K562 (cell line): ENCODE measurements around the gene TCEAL5. TPM values are rescaled to one million over a fixed set of nuclear protein-coding genes. Genes with fewer than 3 reads are reported as not detected.

Source experiments
- CBX2 ChIP-seq: fragments of 200-600 bp; sonication (generic); IDR thresholded peaks from one replicate; pipeline ENCODE4 v1.6.1; 2012; ENCODE audit warnings: mild to moderate bottlenecking, low read length, inconsistent platforms; ENCODE audit not compliant: insufficient read depth, poor library complexity, severe bottlenecking
- FOXA3 ChIP-seq, 2 experiments: fragments of 450-650 bp in 1 of 2; sonication (generic) in 1 of 2; formaldehyde crosslinking; IDR thresholded peaks in 1 of 2; conservative IDR thresholded peaks in 1 of 2; 2 replicates each; pipeline versions ENCODE4 v1.4.0 to v1.8.0; 2020 to 2022; ENCODE audit warnings: mild to moderate bottlenecking in 2 of 2, missing genetic modification reagents in 1 of 2
- HNRNPLL ChIP-seq: fragments of 200-400 bp; formaldehyde crosslinking; IDR thresholded peaks from 2 replicates; pipeline ENCODE4 v1.6.1; 2017; ENCODE audit warnings: low read length, low read depth, mild to moderate bottlenecking; ENCODE audit not compliant: poor library complexity, severe bottlenecking
- IFI16 ChIP-seq: fragments of 250-450 bp; sonication (Bioruptor Pico); IDR thresholded peaks from 2 replicates; pipeline ENCODE4 v2.1.2; 2022; ENCODE audit warnings: mild to moderate bottlenecking, inconsistent platforms
- IRF2 ChIP-seq: sonication (generic); formaldehyde crosslinking; IDR thresholded peaks from 2 replicates; pipeline ENCODE4 v1.8.1; 2022; ENCODE audit warnings: mild to moderate bottlenecking, missing genetic modification reagents
- L3MBTL2 ChIP-seq: fragments of 450-650 bp; IDR thresholded peaks from 2 replicates; pipeline ENCODE4 v1.6.1; 2016; ENCODE audit warnings: mild to moderate bottlenecking, moderate library complexity
- PHF8 ChIP-seq: fragments of 200-600 bp; sonication (generic); IDR thresholded peaks from 2 replicates; pipeline ENCODE4 v1.6.1; 2012; ENCODE audit warnings: mixed run types, mild to moderate bottlenecking, inconsistent platforms, low read length, moderate library complexity, borderline replicate concordance
- RBM39 ChIP-seq: fragments of 200-400 bp; formaldehyde crosslinking; optimal IDR thresholded peaks from 2 replicates; pipeline ENCODE3; 2018; ENCODE audit warnings: low read depth, low read length
- RFX1 ChIP-seq: fragments of 450-650 bp; IDR thresholded peaks from 2 replicates; pipeline ENCODE4 v1.6.1; 2016; ENCODE audit warnings: mild to moderate bottlenecking, moderate library complexity
- ZNF57 ChIP-seq: fragments of 450-650 bp; formaldehyde crosslinking; IDR thresholded peaks from 2 replicates; pipeline ENCODE4 v1.4.0; 2020; ENCODE audit warnings: mild to moderate bottlenecking, moderate library complexity
- ZNF707 ChIP-seq: fragments of 250-450 bp; sonication (Bioruptor Pico); conservative IDR thresholded peaks from 2 replicates; pipeline ENCODE4 v1.8.0; 2022; ENCODE audit warnings: inconsistent platforms, mild to moderate bottlenecking, moderate library complexity
- polyA plus RNA-seq, 8 experiments: library from polyadenylated mRNA; depleted of rRNA in 4 of 8; stranded (reverse) in 5 of 8; unstranded in 3 of 8; fragments of >200 nt; fragmentation: Nextera tagmentation in 2 of 8; fragmentation: Illumina TruSeq in 1 of 8; extraction: Ambion mirVana in 2 of 8; extraction: Trizol in 1 of 8; gene quantifications; 2 replicates each; pipeline versions ENCODE4 v1.2.1 to v1.2.3, GENCODE V29; 2011 to 2014; ENCODE audit warnings: inconsistent platforms in 1 of 8, missing spikeins in 1 of 8
- total RNA-seq, 7 experiments: library from RNA; depleted of rRNA in 6 of 7; stranded (reverse); fragments of >200 nt in 6 of 7; fragmentation: Illumina TruSeq in 2 of 7; extraction: Trizol in 2 of 7; gene quantifications; 2 replicates each; pipeline versions ENCODE4 v1.2.1 to v1.2.3, GENCODE V29; 2011 to 2021; ENCODE audit warnings: low replicate concordance in 1 of 7
- TF ChIP-seq, protein P1 (sequence below): sonication (generic); formaldehyde crosslinking; IDR thresholded peaks from 2 replicates; pipeline ENCODE4 v1.9.0; 2022; ENCODE audit warnings: mild to moderate bottlenecking, missing genetic modification reagents
- TF ChIP-seq, protein P2 (sequence below): fragments of 250-450 bp; sonication (Bioruptor Pico); IDR thresholded peaks from 2 replicates; pipeline ENCODE4 v1.8.0; 2021; ENCODE audit warnings: moderate library complexity, mild to moderate bottlenecking, inconsistent platforms
- TF ChIP-seq, protein P3 (sequence below): sonication (generic); formaldehyde crosslinking; IDR thresholded peaks from 2 replicates; pipeline ENCODE4 v1.4.0; 2020; ENCODE audit warnings: mild to moderate bottlenecking, missing genetic modification reagents
- TF ChIP-seq, protein P4 (sequence below): fragments of 200-800 bp; sonication (Bioruptor generic); IDR thresholded peaks from 2 replicates; pipeline ENCODE4 v1.6.1; 2017; ENCODE audit warnings: missing genetic modification characterization, missing compliant biosample characterization
- TF ChIP-seq, protein P5 (sequence below): fragments of 450-650 bp; formaldehyde crosslinking; IDR thresholded peaks from 2 replicates; pipeline ENCODE4 v1.4.0; 2020; ENCODE audit warnings: mild to moderate bottlenecking

TCEAL5 gene
- total and polyA plus RNA-seq, 9 of the 15 experiments (the other 6 are each of a cell fraction or from before 2014, with no cell fraction given) = 0.10 to 0.18 TPM; not detected in 7

DNA sequence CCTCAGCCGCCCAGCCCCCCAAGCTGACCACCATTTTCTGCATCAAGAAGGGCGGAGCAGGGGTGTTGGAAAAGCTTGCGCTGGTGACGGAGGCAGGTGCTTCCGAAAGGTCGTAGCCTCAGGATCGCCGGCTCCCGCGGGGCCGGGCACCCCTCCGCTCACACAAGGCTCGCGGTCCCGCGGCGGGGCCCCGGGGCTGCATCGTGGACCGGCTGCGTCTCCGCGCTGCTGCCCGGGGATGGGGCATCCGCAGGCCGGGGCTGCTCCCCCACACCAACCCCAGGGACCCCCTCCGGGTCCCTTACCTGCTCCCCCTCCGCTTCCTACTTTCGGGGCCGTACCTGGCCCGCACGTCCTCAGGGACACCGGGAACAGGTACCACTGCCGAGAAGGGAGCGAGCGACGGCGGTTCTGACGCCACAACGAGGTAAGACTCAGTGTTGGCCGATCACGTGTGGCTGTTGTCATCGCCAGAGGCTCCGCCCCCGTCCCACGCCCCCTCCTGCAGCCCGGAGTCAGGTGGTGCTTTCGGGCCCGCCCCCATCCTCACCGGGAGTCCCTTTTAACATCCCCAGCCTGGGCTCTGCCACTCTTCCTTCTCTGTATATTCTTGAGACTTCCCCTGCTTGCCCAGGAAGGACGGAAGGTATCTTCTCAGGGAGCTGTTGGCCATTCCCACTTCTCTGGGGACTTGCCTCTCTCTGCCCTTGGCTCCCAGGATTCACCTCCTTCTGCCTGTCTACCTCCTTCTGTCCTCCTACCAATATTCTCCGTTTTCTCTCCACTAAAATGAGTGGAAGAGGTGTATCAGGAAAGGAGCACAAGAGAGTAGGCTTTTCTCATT lies 34.2 kb upstream of the TCEAL5 start, which contains the start of gene BEX2 (continued):
- TF ChIP-seq, protein P1, sequence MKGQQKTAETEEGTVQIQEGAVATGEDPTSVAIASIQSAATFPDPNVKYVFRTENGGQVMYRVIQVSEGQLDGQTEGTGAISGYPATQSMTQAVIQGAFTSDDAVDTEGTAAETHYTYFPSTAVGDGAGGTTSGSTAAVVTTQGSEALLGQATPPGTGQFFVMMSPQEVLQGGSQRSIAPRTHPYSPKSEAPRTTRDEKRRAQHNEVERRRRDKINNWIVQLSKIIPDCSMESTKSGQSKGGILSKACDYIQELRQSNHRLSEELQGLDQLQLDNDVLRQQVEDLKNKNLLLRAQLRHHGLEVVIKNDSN (CRISPR knock-in tag) = peak; percentile 95
- no peak for TF ChIP-seq CBX2
- TF ChIP-seq, protein P2, sequence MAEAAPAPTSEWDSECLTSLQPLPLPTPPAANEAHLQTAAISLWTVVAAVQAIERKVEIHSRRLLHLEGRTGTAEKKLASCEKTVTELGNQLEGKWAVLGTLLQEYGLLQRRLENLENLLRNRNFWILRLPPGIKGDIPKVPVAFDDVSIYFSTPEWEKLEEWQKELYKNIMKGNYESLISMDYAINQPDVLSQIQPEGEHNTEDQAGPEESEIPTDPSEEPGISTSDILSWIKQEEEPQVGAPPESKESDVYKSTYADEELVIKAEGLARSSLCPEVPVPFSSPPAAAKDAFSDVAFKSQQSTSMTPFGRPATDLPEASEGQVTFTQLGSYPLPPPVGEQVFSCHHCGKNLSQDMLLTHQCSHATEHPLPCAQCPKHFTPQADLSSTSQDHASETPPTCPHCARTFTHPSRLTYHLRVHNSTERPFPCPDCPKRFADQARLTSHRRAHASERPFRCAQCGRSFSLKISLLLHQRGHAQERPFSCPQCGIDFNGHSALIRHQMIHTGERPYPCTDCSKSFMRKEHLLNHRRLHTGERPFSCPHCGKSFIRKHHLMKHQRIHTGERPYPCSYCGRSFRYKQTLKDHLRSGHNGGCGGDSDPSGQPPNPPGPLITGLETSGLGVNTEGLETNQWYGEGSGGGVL (CRISPR knock-in tag) = no peak
- TF ChIP-seq FOXA3 (CRISPR knock-in tag; conservative IDR thresholded peaks at IDR 0.05 in 1 of 2, IDR thresholded peaks at IDR 0.05 in 1 of 2) = no peak
- no peak for TF ChIP-seq ZNF707 (CRISPR knock-in tag)
- TF ChIP-seq, protein P3, sequence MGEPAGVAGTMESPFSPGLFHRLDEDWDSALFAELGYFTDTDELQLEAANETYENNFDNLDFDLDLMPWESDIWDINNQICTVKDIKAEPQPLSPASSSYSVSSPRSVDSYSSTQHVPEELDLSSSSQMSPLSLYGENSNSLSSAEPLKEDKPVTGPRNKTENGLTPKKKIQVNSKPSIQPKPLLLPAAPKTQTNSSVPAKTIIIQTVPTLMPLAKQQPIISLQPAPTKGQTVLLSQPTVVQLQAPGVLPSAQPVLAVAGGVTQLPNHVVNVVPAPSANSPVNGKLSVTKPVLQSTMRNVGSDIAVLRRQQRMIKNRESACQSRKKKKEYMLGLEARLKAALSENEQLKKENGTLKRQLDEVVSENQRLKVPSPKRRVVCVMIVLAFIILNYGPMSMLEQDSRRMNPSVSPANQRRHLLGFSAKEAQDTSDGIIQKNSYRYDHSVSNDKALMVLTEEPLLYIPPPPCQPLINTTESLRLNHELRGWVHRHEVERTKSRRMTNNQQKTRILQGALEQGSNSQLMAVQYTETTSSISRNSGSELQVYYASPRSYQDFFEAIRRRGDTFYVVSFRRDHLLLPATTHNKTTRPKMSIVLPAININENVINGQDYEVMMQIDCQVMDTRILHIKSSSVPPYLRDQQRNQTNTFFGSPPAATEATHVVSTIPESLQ (CRISPR knock-in tag) = no peak
- TF ChIP-seq L3MBTL2 = peak; percentile 56
- TF ChIP-seq IFI16 = no peak
- TF ChIP-seq RFX1 = no peak
- TF ChIP-seq ZNF57 (CRISPR knock-in tag) = no peak
- TF ChIP-seq PHF8 = peak; percentile 41; the same call in 1 of the 2 replicates
- TF ChIP-seq, protein P4, sequence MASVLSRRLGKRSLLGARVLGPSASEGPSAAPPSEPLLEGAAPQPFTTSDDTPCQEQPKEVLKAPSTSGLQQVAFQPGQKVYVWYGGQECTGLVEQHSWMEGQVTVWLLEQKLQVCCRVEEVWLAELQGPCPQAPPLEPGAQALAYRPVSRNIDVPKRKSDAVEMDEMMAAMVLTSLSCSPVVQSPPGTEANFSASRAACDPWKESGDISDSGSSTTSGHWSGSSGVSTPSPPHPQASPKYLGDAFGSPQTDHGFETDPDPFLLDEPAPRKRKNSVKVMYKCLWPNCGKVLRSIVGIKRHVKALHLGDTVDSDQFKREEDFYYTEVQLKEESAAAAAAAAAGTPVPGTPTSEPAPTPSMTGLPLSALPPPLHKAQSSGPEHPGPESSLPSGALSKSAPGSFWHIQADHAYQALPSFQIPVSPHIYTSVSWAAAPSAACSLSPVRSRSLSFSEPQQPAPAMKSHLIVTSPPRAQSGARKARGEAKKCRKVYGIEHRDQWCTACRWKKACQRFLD (CRISPR knock-in tag) = no peak
- no peak for TF ChIP-seq RBM39
- no peak for TF ChIP-seq IRF2 (CRISPR knock-in tag)
- TF ChIP-seq, protein P5, sequence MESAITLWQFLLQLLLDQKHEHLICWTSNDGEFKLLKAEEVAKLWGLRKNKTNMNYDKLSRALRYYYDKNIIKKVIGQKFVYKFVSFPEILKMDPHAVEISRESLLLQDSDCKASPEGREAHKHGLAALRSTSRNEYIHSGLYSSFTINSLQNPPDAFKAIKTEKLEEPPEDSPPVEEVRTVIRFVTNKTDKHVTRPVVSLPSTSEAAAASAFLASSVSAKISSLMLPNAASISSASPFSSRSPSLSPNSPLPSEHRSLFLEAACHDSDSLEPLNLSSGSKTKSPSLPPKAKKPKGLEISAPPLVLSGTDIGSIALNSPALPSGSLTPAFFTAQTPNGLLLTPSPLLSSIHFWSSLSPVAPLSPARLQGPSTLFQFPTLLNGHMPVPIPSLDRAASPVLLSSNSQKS (CRISPR knock-in tag) = no peak
- peak; percentile 88 for TF ChIP-seq HNRNPLL
